Measurements from ENCODE around the gene NOX4. TPM values are rescaled to one million over a fixed set of nuclear protein-coding genes. Genes with fewer than 3 reads are reported as not detected.
"Not testable (repeated sequence)": the region's sequence is repeated elsewhere in the genome, so short reads cannot be mapped to it uniquely, and the experiment has no call there.

NOX4 gene
- total RNA-seq, 1 donor from 2014 or later, result 26.8 TPM

DNA sequence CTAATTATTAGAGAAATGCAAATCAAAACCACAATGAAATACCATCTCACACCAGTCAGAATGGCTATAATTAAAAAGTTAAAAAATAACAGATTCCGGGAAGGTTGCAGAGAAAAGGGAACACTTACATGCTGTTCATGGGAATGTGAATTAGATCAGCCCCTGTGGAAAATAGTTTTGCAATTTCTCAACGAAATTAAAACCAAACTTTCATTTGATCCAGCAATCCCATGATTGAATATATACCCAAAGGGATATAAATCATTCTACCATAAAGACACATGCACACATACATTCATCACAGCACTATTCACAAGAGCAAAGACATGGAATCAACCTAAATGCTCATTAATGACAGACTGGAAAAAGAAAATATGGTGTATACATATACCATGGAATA is 32.5 kb downstream of the NOX4 start:
- DNase-seq (ENCODE audit: low read depth), result peak; percentile 91

DNA sequence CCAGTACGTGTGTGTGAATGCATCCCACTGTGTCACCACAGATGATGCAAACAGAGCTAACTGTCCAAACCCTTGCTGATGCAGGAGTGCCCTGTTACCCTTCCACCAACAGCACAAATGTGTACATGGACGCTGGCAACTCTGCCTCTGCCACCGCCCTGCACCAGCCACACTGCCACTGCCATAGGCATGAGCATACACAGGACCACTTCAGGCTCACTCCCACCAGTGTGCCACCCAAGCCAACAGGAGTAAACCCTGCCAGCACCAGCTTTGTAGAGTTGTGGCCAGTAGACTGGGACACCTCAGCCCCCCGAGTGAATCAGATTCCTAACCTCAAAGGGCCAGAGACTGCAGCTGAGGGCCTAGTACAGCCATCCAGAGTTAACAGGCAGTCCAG is 34.0 kb downstream of the NOX4 start:
- no peak for DNase-seq (ENCODE audit: low read depth)

DNA sequence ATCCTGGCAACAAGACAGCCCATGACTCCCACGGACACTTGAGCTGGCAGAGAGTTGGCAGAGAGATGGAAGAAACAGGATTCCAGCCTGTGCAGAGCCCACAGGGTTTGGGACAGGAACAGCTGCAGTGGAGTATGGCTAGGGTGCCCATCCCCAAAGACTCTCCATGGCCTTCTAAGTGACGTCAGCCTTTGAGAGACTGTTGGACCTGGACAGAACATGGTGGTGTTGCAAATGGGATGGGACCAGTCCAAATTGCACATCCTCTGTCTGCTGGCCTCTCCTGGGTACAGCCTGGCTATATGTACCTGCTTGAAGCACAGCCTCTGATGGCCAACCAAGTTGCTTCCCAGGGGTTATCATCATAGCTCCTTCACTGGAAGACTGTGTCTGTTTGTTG is 34.5 kb downstream of the NOX4 start:
- no peak for DNase-seq (ENCODE audit: low read depth)

DNA sequence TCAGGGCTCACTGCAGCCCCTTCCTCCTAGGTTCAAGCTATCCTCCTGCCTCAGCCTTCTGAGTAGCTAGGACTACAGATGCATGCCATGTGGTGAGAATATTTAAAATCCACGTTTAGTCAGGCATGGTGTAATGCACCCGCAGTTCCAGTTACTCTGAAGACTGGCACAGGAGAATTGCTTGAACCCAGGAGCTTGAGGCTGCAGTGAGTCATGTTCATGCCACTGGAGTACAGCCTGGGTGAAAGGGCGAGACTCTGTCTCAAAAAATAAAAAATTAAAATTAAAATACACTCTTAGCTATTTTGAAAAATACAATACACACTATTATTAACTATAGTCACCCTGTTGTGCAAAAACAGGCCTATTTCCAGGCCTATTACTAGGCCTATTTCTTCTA is 38.4 kb downstream of the NOX4 start:
- DNase-seq (ENCODE audit: low read depth), result peak; percentile 73

DNA sequence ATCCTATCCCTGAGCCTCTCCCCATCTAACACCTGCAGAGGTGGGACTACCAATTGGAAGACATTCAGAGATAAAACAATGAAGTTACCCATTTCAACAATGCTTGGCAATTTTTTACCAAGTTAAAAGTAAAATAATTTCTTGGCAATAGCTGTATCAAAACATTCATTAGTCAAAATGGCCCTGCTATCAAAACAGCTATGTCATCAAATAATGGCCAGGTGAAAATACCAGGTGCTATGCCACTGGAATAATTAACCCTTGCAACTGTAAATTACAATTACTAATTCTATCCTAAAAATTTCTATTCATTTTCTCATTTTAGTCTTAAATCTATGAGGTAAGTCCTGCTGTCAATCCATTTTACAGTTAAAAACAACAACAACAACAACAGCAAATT is 43.3 kb downstream of the NOX4 start:
- DNase-seq (ENCODE audit: low read depth), result no peak

DNA sequence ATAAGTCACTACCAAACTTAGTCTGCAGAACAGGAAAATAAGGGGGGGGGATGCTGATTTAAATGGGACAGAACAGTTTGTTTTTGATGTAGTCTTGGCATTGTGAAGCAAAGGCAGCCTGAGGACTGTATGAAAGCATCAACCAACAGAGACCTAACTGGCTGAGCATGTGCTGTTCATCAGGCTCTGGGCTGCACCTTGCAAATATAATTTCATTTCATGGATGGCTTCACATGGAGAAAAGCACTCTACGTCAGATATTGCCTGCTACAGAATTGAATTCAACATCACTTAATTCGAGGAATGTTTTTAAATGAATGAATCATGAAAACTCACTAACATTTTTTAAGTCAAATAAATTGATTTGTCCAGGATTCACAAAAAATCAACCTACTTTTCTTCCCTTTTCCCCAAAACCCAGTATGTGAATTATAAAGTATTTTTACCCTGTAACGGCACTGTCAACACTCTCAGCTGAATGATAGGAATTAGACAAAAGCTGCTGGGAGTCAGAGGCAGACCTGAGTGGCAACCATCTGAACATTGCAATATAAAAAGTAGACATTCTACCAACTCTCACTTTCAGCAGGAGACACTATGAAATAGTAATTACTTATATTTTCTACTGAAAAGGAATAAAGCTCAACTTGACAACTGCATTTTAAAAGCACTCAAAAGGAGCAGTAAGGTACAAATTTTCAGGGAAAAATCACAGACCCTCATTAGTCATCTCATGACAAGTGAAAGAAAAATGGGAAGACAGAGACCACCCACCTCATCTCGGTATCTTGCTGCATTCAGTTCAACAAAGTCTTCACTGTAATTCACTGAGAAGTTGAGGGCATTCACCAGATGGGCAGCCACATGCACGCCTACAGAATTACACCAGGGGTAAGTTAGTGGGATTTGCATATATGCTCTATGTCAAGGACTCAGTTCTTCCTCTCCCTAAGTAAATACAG is 47.5 kb downstream of the NOX4 start:
- peak; percentile 68 for DNase-seq (ENCODE audit: low read depth)

DNA sequence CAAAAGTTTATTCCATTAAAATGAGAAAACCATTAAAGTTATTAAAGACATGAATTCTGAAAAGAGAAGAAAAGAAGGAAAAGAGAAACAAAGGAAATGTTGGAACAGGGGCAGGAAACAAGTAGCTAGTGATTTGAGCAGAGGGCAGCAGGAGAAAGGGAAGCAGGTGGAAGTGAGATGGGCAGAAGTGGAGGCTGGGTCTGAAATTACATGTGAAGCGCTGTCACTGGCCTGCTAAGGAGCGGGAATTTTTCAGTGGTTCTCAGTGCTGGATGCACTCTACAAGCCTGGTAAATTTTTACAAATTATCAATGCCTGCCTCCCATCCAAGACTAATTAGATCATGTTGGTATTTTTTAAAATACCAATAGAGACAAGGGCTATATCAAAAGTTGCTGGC is 48.4 kb downstream of the NOX4 start:
- no peak for DNase-seq (ENCODE audit: low read depth)

DNA sequence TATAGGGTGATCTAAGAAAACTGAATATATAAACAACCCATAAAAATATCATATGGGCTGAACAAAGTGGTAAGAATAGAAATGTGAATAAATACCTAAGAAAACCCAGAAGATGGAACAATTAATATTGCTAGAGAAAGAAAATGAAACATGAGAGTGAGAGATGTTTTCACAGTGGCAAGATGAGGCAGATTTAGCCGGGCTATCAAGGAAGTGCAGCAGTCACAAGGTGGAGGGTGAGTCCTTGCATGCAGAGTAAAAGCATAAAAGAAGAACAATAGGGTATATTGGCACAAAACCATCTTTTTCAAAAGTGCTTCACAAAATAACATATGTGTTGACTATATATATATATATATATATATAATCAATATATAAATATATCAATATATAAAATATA is 49.6 kb downstream of the NOX4 start:
- DNase-seq (ENCODE audit: low read depth), result no peak

DNA sequence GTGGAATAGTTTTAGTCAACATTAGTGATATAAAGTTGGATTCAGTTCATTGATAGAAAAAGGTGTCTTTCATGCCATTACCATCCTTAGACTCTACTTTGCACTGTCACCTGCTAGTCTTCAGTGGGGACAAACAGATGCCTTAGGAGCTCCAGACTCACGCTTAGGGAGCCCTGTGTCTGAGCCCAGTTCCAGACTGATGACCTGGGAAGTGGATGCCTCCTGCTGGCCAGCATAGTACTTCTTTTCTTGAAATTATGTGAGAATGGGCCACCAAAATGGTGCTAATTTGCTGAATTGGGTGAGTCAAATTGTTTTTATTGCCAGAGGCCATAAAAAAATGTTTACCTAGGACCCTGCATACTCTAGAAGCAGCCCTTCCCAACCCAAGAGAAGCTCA is 53.9 kb downstream of the NOX4 start:
- no peak for DNase-seq (ENCODE audit: low read depth)

DNA sequence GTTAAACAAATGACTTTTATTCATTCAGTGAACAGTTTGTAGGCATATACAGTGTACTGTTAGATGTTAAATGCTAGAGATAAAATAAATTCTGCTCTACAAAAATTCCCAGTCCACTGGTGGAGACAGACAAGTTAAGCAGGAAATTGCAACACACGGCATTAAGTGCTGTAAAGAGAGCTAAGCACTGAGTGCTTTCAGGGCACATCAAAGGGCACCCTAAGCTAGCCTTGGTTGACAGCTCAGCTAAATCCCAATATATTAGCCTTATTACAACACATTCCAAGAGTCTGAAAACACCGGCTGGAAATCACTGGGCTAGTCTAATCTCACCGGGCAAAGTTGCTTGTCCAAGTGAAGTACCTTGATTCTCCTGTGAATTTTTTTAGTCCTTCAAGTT is 55.1 kb downstream of the NOX4 start:
- DNase-seq (ENCODE audit: low read depth), result peak; percentile 96

DNA sequence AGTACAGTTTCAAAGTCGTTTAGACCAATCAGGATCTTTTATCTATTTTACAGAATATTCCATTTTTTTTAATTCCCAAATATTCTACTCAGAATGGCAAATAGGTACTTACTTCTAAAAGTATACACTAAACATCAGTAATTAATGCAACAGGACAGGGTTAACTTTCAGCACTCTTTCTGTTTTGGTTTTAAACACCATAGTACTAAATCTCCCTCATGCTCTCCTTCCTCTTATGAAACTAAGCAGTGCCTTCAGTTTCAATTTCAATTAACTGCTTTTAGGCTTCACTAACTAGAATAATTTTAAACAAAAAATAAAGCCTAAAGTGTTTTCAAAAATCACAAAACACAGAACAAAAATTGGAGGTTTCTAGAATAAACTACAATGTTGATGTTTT is 57.9 kb downstream of the NOX4 start:
- DNase-seq (ENCODE audit: low read depth), result no peak

DNA sequence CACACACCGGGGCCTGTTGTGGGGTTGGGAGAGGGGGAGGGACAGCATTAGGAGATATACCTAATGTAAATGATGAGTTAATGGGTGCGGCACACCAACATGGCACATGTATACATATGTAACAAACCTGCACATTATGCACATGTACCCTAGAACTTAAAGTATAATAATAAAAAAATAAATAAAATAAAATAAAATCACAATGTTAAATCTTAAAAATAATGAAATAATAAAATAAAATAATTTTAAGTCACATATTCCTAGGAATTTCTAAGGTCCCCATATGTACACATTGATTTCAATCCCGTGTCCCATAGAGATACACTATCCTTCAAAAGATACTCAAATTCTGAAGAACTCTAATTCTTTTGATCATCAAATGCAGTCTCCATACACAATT is 59.0 kb downstream of the NOX4 start:
- DNase-seq (ENCODE audit: low read depth), result not testable (repeated sequence)

DNA sequence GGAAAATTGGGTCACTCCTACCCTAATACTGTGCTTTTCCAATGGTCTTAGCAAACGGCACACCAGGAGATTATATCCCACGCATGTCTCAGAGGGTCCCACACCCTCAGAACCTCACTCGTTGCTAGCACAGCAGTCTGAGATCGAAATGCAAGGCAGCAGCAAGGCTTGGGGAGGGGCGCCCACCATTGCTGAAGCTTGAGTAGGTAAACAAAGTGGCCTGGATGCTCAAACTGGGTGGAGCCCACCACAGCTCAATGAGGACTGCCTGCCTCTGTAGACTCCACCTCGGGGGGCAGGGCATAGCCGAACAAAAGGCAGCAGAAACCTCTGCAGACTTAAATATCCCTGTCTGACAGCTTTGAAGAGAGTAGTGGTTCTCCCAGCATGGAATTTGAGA is 64.7 kb downstream of the NOX4 start:
- DNase-seq (ENCODE audit: low read depth), result not testable (repeated sequence)

DNA sequence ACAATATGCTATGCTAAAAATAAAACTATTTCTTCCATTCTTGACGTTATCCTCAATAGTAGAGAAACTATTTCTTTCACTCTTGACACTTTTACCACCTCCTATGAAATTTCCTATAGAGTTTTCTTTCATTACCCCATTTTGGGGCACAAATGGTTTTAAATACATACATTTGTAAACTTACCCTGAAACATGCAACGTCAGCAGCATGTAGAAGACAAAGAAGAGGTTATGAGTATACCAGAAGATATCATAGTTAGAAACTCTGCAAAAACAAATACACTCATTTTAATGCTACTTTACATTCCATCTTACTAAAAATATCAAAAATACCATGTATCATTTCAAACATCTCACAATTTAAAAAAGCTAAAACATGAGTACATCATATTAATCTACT is 69.5 kb downstream of the NOX4 start:
- DNase-seq (ENCODE audit: low read depth), result no peak

DNA sequence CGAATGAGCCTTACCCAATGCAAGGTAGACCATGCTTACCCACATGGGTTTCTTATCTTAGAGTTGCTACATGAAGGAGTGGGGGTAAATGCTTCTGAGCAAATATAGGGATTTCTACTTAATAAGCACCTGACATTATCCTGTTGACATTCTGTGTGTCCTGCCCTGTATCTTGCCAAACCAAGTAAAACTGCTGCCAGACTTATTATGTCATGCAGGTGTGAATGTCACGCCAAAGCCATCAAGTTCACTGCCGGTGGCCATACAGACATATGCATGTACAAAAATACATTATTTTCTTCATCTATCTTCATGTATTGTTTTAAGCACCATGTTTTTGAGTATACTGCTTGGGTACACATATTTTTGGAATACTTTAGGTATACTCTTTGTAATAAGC is 70.2 kb downstream of the NOX4 start:
- no peak for DNase-seq (ENCODE audit: low read depth)

DNA sequence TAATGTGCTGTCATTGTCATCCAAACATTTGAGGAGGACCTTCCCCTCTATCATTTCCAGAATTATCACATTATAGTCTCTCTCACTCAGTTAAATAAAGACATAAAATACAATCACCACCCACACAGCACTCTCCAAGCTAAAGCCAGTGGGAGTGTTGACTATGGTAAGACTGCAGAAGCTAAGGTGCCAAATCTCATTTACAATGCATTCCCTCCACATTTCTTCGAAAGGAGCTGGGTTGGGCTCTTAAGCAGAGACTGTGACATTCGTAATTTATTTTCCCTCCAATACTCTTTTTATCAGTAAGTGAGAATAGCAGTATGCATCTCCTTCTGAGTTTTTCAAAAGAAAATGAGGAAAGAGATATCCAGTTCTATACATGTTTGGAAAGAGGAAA is 74.2 kb downstream of the NOX4 start:
- DNase-seq (ENCODE audit: low read depth), result no peak

DNA sequence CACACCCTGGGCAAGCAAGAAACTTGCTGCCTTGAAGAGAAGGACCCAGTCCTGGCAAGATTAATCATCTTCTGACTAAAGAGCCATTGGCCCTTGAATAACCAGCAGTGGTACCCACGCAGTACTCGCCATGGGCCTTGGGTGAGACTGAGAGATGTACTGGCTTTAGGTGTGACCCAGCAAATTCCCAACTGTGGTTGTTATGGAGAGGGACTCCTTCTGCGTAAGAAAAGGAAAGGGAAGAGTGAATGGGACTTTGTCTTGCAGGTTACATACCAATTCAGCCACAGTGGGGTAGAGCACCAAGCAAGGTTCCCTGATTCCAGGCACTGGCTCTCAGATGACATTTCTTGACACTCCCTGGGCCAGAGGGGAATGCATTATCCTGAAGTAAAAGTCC is 80.1 kb downstream of the NOX4 start:
- DNase-seq (ENCODE audit: low read depth), result not testable (repeated sequence)

DNA sequence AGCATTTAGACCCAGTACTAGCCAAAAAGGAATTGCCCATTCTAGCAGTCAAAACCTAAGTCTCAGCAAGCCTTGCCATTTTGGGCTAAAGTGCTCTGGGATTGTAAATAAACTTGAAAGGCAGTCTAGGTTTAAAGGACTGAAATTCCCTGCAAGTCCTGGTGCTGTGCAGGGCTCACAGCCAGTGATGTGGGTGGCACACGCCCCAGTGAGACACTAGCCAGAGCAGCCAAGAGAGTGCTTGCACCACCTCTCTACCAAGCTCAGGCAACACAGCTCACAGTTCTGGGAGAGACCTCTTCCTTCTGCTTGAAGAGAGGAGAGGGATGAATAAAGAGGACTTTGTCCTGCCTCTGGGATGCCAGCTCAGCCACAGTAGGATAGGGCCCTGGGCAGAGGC is 80.5 kb downstream of the NOX4 start:
- not testable (repeated sequence) for DNase-seq (ENCODE audit: low read depth)

DNA sequence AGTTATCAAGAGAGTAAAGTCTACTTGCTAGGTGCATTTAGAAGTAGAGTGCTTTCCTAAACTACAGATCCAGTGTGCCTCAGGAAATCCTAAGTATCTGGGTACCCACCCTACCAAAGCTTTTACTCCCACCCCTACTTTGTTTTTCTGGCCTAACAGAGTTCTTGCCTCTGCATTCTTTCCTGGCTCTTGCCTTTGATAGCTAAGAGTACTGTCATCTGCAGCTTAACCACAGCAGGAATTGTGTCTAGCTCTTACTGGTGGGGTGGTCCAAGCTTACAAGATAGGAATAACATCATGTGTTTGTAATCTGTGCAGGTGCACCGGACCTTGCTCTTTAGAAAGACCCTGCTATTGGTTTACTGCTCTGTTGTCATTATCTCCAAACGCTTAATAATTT is 82.7 kb downstream of the NOX4 start:
- DNase-seq (ENCODE audit: low read depth), result not testable (repeated sequence)

DNA sequence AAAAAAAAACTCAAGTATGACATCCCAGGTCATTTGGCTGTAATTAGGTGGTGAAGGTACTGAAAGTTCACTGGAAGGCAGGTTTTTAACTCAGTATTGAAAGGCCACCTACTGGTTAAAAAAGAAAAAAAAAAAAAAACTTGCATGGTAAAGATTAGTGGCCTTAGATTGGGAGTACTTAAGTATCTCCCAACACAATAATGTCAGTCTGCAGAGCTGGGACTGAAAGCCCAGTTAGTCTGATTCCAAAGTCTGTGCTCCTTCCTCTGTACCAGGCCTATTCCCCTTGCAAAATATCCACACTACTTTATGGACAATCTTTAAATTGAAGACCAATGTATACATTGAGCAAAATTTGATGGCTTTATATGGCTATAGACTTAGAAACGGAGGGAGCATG is 85.5 kb downstream of the NOX4 start:
- DNase-seq (ENCODE audit: low read depth), result peak; percentile 44

DNA sequence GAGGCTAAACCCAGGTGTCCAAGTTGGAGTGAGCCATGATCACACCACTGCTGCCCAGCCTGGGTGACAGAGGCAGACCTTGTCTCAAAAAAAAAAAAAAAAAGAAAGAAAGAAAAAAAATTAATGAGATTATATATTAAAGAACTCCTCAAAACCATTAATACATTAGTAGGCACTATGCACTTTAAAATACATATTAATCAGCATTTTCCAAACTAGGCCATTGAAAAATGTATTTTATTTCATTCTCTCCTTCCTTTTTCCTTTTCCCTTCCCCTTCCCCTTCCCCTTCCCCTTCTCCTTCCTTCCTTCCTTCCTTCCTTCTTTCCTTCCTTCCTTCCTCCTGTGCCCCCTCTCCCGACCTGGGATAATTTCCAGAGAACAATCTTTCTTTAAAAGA is 99.5 kb downstream of the NOX4 start:
- not testable (repeated sequence) for DNase-seq (ENCODE audit: low read depth)

DNA sequence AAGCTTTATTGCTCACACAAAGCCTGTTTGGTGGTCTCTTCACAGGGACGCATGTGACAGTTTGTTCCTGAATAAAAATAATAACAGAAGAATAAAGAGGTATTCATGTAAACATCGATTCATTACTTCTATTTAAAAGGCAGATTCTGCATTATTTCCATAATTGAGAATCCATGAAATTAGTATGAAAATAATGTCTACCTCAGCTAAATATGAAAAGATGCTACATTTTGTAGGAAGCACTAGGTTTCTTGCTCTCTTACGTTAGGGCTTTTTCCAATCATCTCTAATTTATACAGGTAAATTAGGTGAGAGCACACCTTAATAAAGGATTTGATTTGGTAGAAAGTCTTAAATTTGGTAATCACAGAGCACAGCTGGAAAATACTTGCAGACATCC is 103.7 kb downstream of the NOX4 start:
- DNase-seq (ENCODE audit: low read depth), result not testable (repeated sequence)

DNA sequence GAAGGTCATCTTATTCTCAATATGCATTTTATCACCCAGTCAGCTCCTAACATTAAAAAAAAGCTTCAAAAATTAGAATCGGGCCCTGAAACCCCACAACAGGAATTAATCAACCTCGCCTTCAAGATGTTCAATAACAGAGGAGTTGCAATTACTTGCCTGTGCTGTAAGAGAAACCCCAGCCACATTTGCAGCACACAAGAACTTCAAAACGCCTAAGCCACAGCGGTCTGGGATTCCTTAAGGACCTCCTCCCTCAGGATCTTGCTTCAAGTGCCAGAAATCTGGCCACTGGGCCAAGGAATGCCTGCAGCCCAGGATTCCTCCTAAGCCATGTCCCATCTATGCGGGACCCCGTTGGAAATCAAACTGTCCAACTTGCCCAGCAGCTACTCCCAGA is 108.2 kb downstream of the NOX4 start:
- not testable (repeated sequence) for DNase-seq (ENCODE audit: low read depth)

DNA sequence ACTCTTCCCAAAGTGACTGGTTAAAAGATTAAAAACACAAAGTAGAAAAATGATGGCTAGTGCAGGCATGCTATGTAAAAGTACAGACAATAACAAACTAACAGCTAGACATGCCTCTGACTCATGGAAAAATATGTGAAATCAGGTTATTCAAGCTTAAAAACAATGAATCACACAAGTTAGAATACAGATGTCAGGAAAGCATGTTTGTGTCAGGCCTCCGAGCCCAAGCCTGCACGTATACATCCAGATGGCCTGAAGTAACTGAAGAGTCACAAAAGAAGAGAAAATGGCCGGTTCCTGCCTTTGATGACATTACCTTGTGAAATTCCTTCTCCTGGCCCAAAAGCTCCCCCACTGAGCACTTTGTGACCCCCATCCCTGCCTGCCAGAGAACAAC is 110.1 kb downstream of the NOX4 start:
- peak; percentile 99 for DNase-seq (ENCODE audit: low read depth)
